ENCODE measurements around the gene IRX1.

IRX1 gene

DNA sequence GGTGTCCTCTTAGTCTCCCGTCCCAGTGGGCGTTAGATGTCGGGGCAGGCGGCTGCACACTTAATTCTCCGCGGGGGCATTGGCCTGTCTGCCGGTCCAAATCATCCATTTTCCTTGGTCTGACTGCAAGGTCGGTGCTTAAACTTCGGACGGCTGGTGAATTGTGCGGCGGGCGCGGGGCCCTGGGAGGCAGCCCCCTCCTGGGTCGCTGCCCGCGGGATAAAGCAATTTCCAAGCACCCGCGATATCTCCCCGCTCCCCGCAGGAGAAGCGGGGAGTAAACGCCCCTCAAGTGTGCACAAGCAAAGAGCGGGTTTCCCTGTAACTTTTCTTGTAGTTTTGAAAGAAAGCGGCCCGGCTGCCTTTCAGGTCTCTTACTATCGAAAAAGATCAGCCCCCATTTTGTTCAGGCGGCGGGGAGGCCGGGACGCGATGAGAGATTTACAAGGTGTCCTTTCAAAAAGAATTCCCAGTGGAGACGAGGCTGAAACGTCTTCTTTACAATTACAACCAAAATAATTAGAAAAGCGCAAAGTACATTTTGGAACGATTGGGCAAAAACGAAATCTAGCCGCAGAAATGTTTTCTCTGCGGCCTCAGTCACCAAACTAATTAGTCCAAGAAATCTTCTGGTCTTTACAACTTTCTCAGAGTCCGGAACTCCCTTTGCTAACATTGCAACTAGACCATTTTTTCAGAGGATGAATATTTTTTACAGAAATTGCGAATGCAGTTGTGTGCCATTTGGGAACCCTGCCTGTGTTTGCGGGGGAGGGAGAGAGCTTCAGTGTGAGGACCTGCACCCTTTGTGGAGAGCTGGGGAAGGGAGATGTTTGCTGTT lies 1.8 kb downstream of the IRX1 start:
- no peak for DNase-seq (ENCODE audit: low read depth)
- TF ChIP-seq, protein P1, sequence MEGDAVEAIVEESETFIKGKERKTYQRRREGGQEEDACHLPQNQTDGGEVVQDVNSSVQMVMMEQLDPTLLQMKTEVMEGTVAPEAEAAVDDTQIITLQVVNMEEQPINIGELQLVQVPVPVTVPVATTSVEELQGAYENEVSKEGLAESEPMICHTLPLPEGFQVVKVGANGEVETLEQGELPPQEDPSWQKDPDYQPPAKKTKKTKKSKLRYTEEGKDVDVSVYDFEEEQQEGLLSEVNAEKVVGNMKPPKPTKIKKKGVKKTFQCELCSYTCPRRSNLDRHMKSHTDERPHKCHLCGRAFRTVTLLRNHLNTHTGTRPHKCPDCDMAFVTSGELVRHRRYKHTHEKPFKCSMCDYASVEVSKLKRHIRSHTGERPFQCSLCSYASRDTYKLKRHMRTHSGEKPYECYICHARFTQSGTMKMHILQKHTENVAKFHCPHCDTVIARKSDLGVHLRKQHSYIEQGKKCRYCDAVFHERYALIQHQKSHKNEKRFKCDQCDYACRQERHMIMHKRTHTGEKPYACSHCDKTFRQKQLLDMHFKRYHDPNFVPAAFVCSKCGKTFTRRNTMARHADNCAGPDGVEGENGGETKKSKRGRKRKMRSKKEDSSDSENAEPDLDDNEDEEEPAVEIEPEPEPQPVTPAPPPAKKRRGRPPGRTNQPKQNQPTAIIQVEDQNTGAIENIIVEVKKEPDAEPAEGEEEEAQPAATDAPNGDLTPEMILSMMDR (conservative IDR thresholded peaks at IDR 0.05; ENCODE audit: low read depth, low read length) = no peak
- H3K4me3 ChIP-seq (ENCODE audit: low read depth, low read length) = no peak overlapping the region

DNA sequence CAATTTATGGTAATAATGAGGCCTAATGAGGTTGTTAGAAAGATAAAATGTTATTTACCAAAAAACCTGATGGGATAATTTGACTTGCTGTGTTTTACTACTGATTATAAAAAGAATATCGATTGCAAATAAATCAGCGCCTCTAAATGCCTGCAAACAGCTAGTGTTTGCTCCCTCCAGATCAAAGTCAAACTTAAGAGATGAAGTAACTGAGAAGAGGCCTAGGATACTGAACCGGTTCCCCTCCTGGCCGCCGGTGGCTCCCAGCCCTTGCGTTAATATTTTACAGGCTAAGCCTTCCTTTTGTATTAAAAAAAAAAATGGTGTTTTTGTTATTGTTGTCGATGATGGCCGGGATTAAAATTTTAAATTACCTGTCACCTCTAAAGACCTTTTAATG lies 2.6 kb downstream of the IRX1 start:
- H3K4me3 ChIP-seq (ENCODE audit: low read depth, low read length) = no peak overlapping the region
- DNase-seq (ENCODE audit: low read depth) = no peak
- TF ChIP-seq, protein P1 (conservative IDR thresholded peaks at IDR 0.05; ENCODE audit: low read depth, low read length) = no peak

DNA sequence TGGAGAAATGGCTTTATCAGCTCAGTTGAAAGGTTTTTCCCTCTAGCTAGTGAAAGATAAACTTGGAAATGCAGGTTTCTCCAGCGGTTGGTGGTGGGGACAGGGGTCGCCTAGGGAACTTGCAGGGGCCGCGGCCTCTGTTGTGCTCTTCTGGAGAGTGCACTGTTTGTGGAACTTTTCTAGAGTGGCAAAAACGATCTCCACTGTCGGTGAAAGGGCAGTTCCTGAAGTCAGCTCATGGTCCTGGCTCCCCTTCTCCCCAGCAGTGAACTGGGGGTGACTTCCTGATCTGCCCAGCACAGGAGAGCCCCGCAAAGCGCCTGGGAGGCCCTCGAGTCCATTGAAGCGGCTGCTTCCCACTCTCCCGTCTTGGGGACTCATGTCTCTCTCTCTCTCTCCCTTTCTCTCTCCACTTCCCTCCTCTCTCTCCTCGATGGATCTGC lies 3.2 kb downstream of the IRX1 start:
- TF ChIP-seq, protein P1 (conservative IDR thresholded peaks at IDR 0.05; ENCODE audit: low read depth, low read length) = no peak
- H3K4me3 ChIP-seq (ENCODE audit: low read depth, low read length) = no peak overlapping the region
- no peak for DNase-seq (ENCODE audit: low read depth)

DNA sequence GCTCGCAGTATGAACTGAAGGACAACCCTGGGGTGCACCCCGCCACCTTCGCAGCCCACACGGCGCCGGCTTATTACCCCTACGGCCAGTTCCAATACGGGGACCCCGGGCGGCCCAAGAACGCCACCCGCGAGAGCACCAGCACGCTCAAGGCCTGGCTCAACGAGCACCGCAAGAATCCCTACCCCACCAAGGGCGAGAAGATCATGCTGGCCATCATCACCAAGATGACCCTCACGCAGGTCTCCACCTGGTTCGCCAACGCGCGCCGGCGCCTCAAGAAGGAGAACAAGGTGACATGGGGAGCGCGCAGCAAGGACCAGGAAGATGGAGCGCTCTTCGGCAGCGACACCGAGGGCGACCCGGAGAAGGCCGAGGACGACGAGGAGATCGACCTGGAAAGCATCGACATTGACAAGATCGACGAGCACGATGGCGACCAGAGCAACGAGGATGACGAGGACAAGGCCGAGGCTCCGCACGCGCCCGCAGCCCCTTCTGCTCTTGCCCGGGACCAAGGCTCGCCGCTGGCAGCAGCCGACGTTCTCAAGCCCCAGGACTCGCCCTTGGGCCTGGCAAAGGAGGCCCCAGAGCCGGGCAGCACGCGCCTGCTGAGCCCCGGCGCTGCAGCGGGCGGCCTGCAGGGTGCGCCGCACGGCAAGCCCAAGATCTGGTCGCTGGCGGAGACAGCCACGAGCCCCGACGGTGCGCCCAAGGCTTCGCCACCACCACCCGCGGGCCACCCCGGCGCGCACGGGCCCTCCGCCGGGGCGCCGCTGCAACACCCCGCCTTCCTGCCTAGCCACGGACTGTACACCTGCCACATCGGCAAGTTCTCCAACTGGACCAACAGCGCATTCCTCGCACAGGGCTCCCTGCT lies 3.8 kb downstream of the IRX1 start:
- TF ChIP-seq, protein P1 (conservative IDR thresholded peaks at IDR 0.05; ENCODE audit: low read depth, low read length) = no peak
- H3K4me3 ChIP-seq (ENCODE audit: low read depth, low read length) = no peak overlapping the region

DNA sequence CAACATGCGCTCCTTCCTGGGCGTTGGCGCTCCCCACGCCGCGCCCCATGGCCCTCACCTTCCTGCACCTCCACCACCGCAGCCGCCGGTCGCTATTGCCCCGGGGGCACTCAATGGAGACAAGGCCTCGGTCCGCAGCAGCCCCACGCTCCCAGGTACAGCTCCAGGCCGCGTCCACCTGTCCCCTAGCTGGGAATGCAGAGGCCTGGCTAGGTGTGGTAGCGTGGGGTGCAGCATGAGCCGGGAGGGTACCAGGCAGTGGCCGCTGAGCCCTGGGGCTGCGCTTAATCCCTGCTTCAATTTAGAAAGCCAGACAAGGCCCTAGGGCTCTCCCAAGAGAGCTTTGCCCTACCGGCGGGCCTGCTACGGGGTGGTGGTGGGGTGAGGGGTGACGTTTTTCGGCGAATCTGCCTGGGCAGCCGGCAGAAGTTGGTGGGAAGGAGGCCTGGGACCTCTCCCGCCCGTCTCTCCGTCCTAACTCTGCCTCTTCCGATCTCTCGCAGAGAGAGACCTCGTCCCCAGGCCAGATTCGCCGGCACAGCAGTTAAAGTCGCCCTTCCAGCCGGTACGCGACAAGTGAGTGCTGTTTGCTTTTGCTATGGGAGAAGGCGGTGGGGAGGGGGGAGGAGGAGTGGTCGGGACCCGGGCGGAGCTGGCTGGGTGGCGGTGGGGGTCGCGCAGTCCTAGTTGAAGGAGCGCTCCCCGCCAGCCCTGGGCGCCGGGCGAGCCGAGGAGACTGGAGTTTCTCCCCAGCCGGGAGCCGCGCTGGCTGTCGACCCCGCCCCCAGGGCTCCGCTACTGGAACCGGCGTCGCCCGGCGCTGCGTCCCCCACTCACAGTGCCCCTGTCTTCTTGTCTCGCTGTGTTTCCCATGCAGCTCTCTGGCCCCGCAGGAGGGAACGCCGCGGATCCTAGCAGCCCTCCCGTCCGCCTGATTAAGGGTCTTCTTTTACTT lies 4.8 kb downstream of the IRX1 start:
- H3K4me3 ChIP-seq (ENCODE audit: low read depth, low read length) = no peak overlapping the region
- DNase-seq (ENCODE audit: low read depth) = no peak
- TF ChIP-seq, protein P1 (conservative IDR thresholded peaks at IDR 0.05; ENCODE audit: low read depth, low read length) = no peak

More for the DNA sequence above, 3.8 kb downstream of the IRX1 start:
- DNase-seq (ENCODE audit: low read depth) = no peak

DNA sequence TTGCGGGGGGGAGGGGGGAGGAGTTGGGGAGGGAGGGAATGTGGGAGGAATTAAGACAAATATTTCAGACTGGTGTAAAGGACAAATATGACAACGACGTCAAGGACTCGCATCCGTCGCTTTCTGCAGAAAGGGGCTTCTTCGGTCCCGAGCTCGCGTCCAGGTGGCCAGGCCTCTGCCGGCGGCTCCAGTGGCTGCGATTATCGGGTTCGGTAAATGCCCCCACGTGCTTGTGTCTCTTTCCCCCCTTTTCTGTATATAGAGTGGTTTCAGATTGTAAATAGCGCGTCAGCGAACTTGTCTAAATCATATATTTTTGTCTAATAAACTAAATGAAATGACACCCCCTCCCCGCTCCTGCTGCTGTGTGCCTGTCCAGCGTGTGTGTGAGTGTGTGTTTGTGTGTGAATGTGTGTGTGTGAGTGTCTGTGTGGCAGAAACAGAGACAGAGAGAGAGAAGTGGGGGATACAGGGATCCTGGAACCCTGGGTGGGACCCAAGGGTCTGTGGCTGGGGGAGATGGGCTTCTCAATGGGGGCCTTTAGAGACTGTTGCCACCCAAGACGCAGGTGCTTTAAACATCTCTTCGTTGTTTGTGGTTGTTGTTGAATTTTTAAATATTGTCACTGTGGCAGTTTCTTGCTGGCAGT lies 5.6 kb downstream of the IRX1 start:
- H3K4me3 ChIP-seq (ENCODE audit: low read depth, low read length) = no peak overlapping the region
- no peak for DNase-seq (ENCODE audit: low read depth)

More for the DNA sequence above, 5.6 kb downstream of the IRX1 start:
- TF ChIP-seq, protein P1 (conservative IDR thresholded peaks at IDR 0.05; ENCODE audit: low read depth, low read length) = no peak
